OCI-LY3 (cell line): ENCODE data around the gene SAP30L.

ENCODE experiments used
- H2AFZ ChIP-seq: fragments of 200-600, 300-600 bp; shearing (Covaris generic); 2 replicates; pipeline ENCODE4 v1.6.0; 2014; ENCODE audit warnings: antibody characterized with exemption, low read depth, low read length
- H3K27ac ChIP-seq: fragments of 200-600, 300-600 bp; sonication (generic); 2 replicates; pipeline ENCODE4 v1.5.1; 2014; ENCODE audit warnings: mild to moderate bottlenecking, low read length, moderate library complexity, mixed read lengths
- H3K27me3 ChIP-seq: fragments of 200-600, 300-600 bp; sonication (generic); 2 replicates; pipeline ENCODE4 v1.6.1; 2014; ENCODE audit warnings: low read depth, low read length, mixed read lengths
- H3K36me3 ChIP-seq: fragments of 200-600, 300-600 bp; sonication (generic); replicated peaks from 2 replicates; pipeline ENCODE3; 2014; ENCODE audit warnings: low read depth, low read length, mixed read lengths
- H3K4me1 ChIP-seq: fragments of 300-600, 200-600 bp; sonication (generic); 2 replicates; pipeline ENCODE4 v1.6.1; 2014; ENCODE audit warnings: low read length, mixed read lengths
- H3K4me2 ChIP-seq: fragments of 200-600, 300-600 bp; sonication (generic); 2 replicates; pipeline ENCODE4 v1.6.1; 2014; ENCODE audit warnings: low read length, mixed read lengths
- H3K4me3 ChIP-seq: fragments of 300-600, 200-600 bp; sonication (generic); 2 replicates; pipeline ENCODE4 v1.5.1; 2014; ENCODE audit warnings: antibody characterized with exemption, mild to moderate bottlenecking, low read length, moderate library complexity
- H3K79me2 ChIP-seq: fragments of 300-600, 200-600 bp; shearing (Covaris generic); 2 replicates; pipeline ENCODE4 v1.6.1; 2014; ENCODE audit warnings: mild to moderate bottlenecking, low read length, mixed read lengths
- H3K9ac ChIP-seq: fragments of 300-600, 200-600 bp; shearing (Covaris generic); 2 replicates; pipeline ENCODE4 v1.6.0; 2014; ENCODE audit warnings: mild to moderate bottlenecking, low read length, moderate library complexity
- H3K9me3 ChIP-seq: fragments of 200-600, 300-600 bp; shearing (Covaris generic); 2 replicates; pipeline ENCODE4 v1.6.1; 2014; ENCODE audit warnings: low read length, mixed read lengths; ENCODE audit not compliant: insufficient read depth
- H4K20me1 ChIP-seq: fragments of 200-600, 300-600 bp; sonication (generic); 2 replicates; pipeline ENCODE4 v1.6.1; 2016; ENCODE audit warnings: low read length, mixed read lengths; ENCODE audit not compliant: insufficient read depth
- EZH2phosphoT487 ChIP-seq: fragments of 200-600 bp; shearing (Covaris generic); IDR thresholded peaks from 2 replicates; pipeline ENCODE4 v1.6.1; 2018; ENCODE audit warnings: antibody characterized with exemption, mixed run types, low read depth
- TF ChIP-seq, protein P1 (sequence below): fragments of 200-600, 300-600 bp; sonication (generic); IDR thresholded peaks from 2 replicates; pipeline ENCODE4 v1.5.1; 2014; ENCODE audit warnings: antibody characterized with exemption, low read length, low read depth

SAP30L gene

GRCh38 chr5:154428208-154428607 is 17.6 kb upstream of the SAP30L start:
- TF ChIP-seq EZH2phosphoT487, result no peak
- TF ChIP-seq, protein P1, sequence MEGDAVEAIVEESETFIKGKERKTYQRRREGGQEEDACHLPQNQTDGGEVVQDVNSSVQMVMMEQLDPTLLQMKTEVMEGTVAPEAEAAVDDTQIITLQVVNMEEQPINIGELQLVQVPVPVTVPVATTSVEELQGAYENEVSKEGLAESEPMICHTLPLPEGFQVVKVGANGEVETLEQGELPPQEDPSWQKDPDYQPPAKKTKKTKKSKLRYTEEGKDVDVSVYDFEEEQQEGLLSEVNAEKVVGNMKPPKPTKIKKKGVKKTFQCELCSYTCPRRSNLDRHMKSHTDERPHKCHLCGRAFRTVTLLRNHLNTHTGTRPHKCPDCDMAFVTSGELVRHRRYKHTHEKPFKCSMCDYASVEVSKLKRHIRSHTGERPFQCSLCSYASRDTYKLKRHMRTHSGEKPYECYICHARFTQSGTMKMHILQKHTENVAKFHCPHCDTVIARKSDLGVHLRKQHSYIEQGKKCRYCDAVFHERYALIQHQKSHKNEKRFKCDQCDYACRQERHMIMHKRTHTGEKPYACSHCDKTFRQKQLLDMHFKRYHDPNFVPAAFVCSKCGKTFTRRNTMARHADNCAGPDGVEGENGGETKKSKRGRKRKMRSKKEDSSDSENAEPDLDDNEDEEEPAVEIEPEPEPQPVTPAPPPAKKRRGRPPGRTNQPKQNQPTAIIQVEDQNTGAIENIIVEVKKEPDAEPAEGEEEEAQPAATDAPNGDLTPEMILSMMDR, result no peak
- no peak overlapping the region for H3K27ac ChIP-seq
- no peak overlapping the region for H3K9ac ChIP-seq
- H3K9me3 ChIP-seq, result no peaks in the 10 kb centered on the region
- no peak overlapping the region for H3K4me3 ChIP-seq
- no peaks in the 10 kb centered on the region for H4K20me1 ChIP-seq
- no peak overlapping the region for H2AFZ ChIP-seq
- no peaks in the 10 kb centered on the region for H3K79me2 ChIP-seq
- no peak overlapping the region for H3K4me2 ChIP-seq
- no peaks in the 10 kb centered on the region for H3K36me3 ChIP-seq
- no peaks in the 10 kb centered on the region for H3K4me1 ChIP-seq
- no peaks in the 10 kb centered on the region for H3K27me3 ChIP-seq

GRCh38 chr5:154429341-154429740 is 16.5 kb upstream of the SAP30L start:
- no peak overlapping the region for H3K4me3 ChIP-seq
- H3K27ac ChIP-seq, result no peak overlapping the region
- TF ChIP-seq, protein P1, result no peak
- TF ChIP-seq EZH2phosphoT487, result no peak
- no peaks in the 10 kb centered on the region for H3K36me3 ChIP-seq
- no peak overlapping the region for H3K9ac ChIP-seq
- no peaks in the 10 kb centered on the region for H3K27me3 ChIP-seq
- no peak overlapping the region for H2AFZ ChIP-seq
- H3K4me1 ChIP-seq, result no peaks in the 10 kb centered on the region
- no peaks in the 10 kb centered on the region for H3K79me2 ChIP-seq
- H3K4me2 ChIP-seq, result no peak overlapping the region
- H4K20me1 ChIP-seq, result no peaks in the 10 kb centered on the region
- H3K9me3 ChIP-seq, result no peaks in the 10 kb centered on the region

DNA sequence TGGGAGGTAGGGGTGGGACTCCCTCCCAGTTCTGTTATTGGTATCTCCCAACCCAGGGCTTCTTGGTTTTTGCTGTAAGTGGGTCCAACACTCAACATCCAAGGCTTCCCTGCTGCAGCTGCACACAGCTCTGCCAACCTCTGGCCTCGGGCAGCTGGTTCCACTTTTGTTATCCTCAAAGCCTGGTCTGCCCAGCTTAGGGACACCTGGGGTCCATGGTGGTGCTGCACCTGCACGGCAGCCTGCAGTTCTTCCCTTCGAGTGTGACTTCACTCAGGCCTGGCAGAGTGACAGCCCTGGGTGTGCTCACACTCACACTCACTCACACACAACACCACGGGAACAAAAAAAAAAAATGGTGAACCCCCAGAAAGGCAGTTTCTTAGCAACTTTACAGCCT is 15.3 kb upstream of the SAP30L start:
- H3K9ac ChIP-seq, result no peak overlapping the region
- no peak overlapping the region for H3K4me2 ChIP-seq
- H2AFZ ChIP-seq, result no peak overlapping the region
- no peak overlapping the region for H3K4me3 ChIP-seq
- H3K79me2 ChIP-seq, result no peaks in the 10 kb centered on the region
- 0 out of 2 replicates have a peak, but pooled peaks cover 3% of the 10 kb centered on the region for H3K4me1 ChIP-seq
- H3K9me3 ChIP-seq, result no peaks in the 10 kb centered on the region
- TF ChIP-seq, protein P1, result no peak
- TF ChIP-seq EZH2phosphoT487, result no peak
- H3K36me3 ChIP-seq, result peaks cover 4% of the 10 kb centered on the region
- H3K27ac ChIP-seq, result no peak overlapping the region
- H3K27me3 ChIP-seq, result no peaks in the 10 kb centered on the region
- H4K20me1 ChIP-seq, result no peaks in the 10 kb centered on the region

DNA sequence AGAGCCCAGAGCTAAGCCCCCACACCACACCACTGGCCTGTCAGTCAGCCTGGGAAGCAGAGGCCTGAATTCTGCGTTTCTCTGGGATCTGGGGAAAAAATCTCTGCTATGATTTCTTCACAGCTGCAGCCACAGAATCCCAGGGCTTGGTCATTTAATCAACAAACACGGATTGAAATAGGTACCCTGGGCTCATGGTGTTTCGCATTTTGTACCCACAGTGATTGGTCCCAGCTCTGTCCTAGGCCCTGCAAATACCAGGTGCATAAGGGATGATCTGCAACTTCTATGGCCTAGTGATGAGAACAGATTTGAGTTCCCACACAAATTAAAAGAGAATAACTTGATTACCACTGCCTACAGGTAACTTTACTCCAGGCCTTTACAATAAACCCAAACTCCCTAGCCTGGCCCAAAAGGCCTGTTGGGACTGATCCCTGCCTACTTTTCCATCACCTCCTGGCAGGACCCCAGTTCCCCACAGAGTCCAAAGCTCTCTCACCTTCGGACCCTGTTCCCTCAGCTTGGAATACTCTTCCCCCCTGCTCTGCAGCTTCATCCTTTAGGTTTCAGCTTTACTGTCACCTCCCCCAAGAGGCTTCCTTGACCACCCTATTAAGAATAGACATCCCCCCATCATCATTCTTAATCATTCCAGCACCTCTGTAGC is 14.7 kb upstream of the SAP30L start:
- H3K4me3 ChIP-seq, result no peak overlapping the region
- no peaks in the 10 kb centered on the region for H3K27me3 ChIP-seq
- no peaks in the 10 kb centered on the region for H3K9me3 ChIP-seq
- H2AFZ ChIP-seq, result no peak overlapping the region
- no peak overlapping the region for H3K9ac ChIP-seq
- no peak overlapping the region for H3K27ac ChIP-seq
- H3K4me1 ChIP-seq, result 0 out of 2 replicates have a peak, but pooled peaks cover 3% of the 10 kb centered on the region
- no peaks in the 10 kb centered on the region for H4K20me1 ChIP-seq
- TF ChIP-seq, protein P1, result no peak
- no peak for TF ChIP-seq EZH2phosphoT487
- H3K4me2 ChIP-seq, result no peak overlapping the region
- H3K36me3 ChIP-seq, result peaks cover 10% of the 10 kb centered on the region
- H3K79me2 ChIP-seq, result no peaks in the 10 kb centered on the region
